ENCODE data around the gene BCKDK. TPM values are rescaled to one million over a fixed set of nuclear protein-coding genes. Genes with fewer than 3 reads are reported as not detected.
A peak's percentile ranks its signal among the peaks of the same experiment; 100 is the strongest.
"Not testable (repeated sequence)": the region's sequence is repeated elsewhere in the genome, so short reads cannot be mapped to it uniquely, and the experiment has no call there.

The BCKDK gene
- total RNA-seq, 2 experiments from 2014 or later, result 38.5 to 40.5 TPM

DNA sequence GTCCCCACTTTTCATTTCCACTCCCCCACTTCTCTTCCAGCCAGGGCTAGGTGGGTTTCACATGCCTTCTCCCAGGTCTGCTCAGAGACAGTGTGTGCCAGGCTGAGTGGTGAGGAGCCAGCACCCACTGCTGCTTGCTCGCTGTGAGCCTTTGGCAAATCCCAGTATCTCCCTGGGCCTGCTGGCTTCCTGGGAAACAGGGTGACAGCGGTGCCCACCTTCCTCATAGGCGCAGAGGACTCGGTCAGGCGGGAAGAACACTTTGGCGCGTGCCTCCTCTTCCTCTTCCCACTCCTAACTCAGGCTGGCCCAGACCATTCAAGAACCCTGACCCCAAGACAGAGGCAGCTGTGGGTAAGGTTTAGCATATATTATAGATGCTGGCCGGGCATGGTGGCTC is 19.0 kb upstream of the BCKDK start:
- H3K4me3 Mint-ChIP-seq, result no peak overlapping the region
- H3K36me3 Mint-ChIP-seq, result peaks cover 11% of the 10 kb centered on the region
- no peaks in the 10 kb centered on the region for H3K27me3 Mint-ChIP-seq
- H3K4me1 Mint-ChIP-seq (ENCODE audit: low read depth), result peaks cover 15% of the 10 kb centered on the region
- no peak overlapping the region for H3K27ac Mint-ChIP-seq
- ChIA-PET POLR2A (interaction anchor here (0.5 to 1.4 kb wide), 2 partner anchors 28 kb away, joined by 3 read pairs; no protein-coding TSS in a partner anchor), CTCF (interaction anchor here (1.2 kb wide), 1 partner anchor 104 kb away, joined by 4 read pairs; the partner anchor contains the start of gene HSD3B7)
- intact Hi-C loops (cut with micrococcal nuclease), result no loop called here
- DNase-seq, result no peak
- no peaks in the 10 kb centered on the region for H3K9me3 Mint-ChIP-seq

DNA sequence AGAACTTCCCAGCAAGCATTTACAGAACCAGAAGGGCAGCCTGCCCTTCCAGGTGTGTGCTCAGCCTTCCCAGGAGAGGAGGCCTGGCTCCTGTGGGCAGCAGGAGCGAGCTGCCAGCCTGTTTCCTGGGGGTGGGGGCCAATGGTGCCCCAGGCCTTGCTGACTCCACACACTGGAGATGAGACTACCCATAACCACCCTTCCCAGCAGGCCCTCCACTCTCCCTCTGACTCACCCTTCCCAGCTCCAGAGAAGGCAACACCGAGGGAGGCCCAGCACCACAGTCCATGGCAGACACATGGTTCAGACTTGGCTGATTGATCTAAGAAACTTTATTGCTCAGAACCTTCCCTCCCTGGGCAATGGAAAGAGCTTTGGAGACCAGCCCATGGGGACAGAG is 17.6 kb upstream of the BCKDK start:
- no peaks in the 10 kb centered on the region for H3K27me3 Mint-ChIP-seq
- ChIA-PET POLR2A (no interaction called here), CTCF (no interaction called here)
- intact Hi-C loops (cut with micrococcal nuclease), result loop anchor here (5.0 kb wide), 1 partner anchor 133 kb away; the partner anchor contains the start of gene SETD1A
- H3K9me3 Mint-ChIP-seq, result no peaks in the 10 kb centered on the region
- H3K27ac Mint-ChIP-seq, result no peak overlapping the region
- H3K36me3 Mint-ChIP-seq, result peaks cover 11% of the 10 kb centered on the region
- no peak for DNase-seq
- no peak overlapping the region for H3K4me3 Mint-ChIP-seq
- H3K4me1 Mint-ChIP-seq (ENCODE audit: low read depth), result peaks cover 19% of the 10 kb centered on the region

DNA sequence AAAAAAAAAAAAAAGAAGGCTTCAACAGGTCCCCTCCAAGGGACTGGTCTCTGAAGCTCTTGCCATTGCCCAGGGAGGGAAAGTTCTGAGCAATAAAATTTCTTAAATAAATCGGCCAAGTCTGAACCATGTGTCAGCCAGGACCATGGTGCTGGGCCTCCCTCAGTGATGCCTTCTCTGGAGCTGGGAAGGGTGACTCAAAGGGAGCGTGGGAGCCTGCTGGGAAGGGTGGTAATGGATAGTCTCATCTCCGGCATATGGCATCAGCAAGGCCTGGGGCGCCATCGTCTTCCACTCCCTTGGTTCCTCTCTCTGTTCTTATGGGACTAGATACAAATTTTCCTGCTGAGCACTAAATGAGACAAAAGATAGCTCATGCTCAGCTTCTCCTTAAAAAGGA is 15.9 kb upstream of the BCKDK start:
- no peak overlapping the region for H3K27ac Mint-ChIP-seq
- POLR2A ChIA-PET, result interaction anchor here (1.1 to 2.9 kb wide), 2 partner anchors 19 to 88 kb away, joined by 3 to 16 read pairs; partner anchors contain the start of genes ZNF646 and ZNF668
- intact Hi-C loops (cut with micrococcal nuclease), result loop anchor here (5.0 kb wide), 1 partner anchor 135 kb away; the partner anchor contains the start of gene SETD1A
- DNase-seq, result no peak
- H3K27me3 Mint-ChIP-seq, result no peaks in the 10 kb centered on the region
- H3K4me1 Mint-ChIP-seq (ENCODE audit: low read depth), result peaks cover 24% of the 10 kb centered on the region
- CTCF ChIA-PET, result interaction anchor here (0.6 to 1.0 kb wide), 2 partner anchors 19 to 192 kb away, joined by 3 read pairs; no protein-coding TSS in a partner anchor
- H3K9me3 Mint-ChIP-seq, result no peaks in the 10 kb centered on the region
- H3K4me3 Mint-ChIP-seq, result no peak overlapping the region
- peaks cover 11% of the 10 kb centered on the region for H3K36me3 Mint-ChIP-seq

DNA sequence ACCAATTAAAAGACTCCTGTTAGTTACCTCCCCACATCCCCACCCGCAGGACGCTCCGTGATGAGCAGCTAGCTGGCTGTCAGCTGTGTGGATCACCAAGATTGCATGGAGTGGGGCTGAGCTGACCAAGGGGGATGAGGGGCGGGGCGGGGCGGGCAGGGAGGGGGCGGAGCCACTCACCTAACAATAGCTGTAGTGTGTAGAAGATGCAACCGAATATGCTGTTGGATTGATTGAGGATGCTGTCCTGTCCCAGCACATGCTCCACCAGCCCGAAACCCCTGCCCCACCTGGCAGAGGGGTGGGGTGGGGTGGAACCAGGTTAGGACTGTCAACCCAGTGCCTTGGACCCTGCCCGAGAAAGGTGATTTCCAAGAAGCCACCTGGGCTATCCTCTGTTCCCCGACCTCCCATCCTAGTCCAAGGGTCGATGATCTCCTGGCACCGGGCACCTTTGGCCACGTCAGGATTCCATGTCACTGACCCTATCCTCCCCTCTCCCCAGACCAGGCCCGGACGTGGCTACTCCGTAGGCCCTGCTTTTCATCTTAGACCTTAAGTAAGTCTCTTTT is 15.0 kb upstream of the BCKDK start:
- Mint-ChIP-seq H3K27ac (no peak overlapping the region), H3K36me3 (peaks cover 11% of the 10 kb centered on the region), H3K4me3 (peak overlapping the region; percentile 93), H3K4me1 (ENCODE audit: low read depth) (peaks cover 24% of the 10 kb centered on the region), H3K9me3 (no peaks in the 10 kb centered on the region), H3K27me3 (no peaks in the 10 kb centered on the region)
- DNase-seq, result peak; percentile 31
- ChIA-PET CTCF (interaction anchor here (1.0 to 2.0 kb wide), 2 partner anchors 20 to 49 kb away, joined by 3 to 11 read pairs; no protein-coding TSS in a partner anchor), POLR2A (interaction anchor here (0.9 to 2.9 kb wide), 5 partner anchors 11 to 907 kb away, joined by 3 to 16 read pairs (median 3); partner anchors contain the start of genes ZNF646 and ZNF668)
- intact Hi-C loops (cut with micrococcal nuclease), result loop anchor here (5.0 kb wide), 1 partner anchor 136 kb away; the partner anchor contains the start of gene SETD1A

DNA sequence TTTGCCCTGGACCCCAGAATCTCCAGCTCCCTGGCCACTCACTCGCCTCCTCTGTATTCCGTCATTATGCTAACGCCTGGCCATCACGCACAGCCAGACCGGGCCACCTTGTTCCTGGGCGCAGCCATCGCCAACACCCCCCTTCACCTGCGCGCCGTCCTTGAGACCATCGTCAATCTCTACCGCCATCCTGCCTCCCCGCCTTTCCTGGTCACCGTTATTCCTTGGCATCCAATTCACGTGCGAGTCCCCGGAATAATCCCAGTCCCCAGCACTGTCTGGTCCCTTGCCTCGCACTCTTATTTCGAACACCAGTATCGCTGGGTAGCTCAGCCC is 14.1 kb upstream of the BCKDK start:
- peaks cover 9% of the 10 kb centered on the region for H3K36me3 Mint-ChIP-seq
- H3K27me3 Mint-ChIP-seq, result no peaks in the 10 kb centered on the region
- H3K4me3 Mint-ChIP-seq, result peak overlapping the region; percentile 93
- POLR2A ChIA-PET, result interaction anchor here (0.7 to 2.9 kb wide), 8 partner anchors 12 to 908 kb away, joined by 3 to 16 read pairs (median 3); partner anchors contain the start of genes ZNF646 and ZNF668
- CTCF ChIA-PET, result interaction anchor here (0.7 to 2.7 kb wide), 5 partner anchors 48 to 152 kb away, joined by 3 to 11 read pairs (median 3); partner anchors contain the start of gene HSD3B7
- intact Hi-C loops (cut with micrococcal nuclease), result loop anchor here (1.0 to 5.0 kb wide), 6 partner anchors 15 to 775 kb away; partner anchors contain the start of genes BCKDK, HSD3B7, KAT8 and SETD1A
- no peaks in the 10 kb centered on the region for H3K9me3 Mint-ChIP-seq
- peak overlapping the region; percentile 84 for H3K27ac Mint-ChIP-seq
- DNase-seq, result no peak
- peaks cover 24% of the 10 kb centered on the region for H3K4me1 Mint-ChIP-seq (ENCODE audit: low read depth)

- H3K27ac Mint-ChIP-seq, result peak within 1 kb of the TSS; percentile 84
- no peaks in the 10 kb centered on the region for H3K9me3 Mint-ChIP-seq
- intact Hi-C loops (cut with micrococcal nuclease), result loop anchor here (1.0 to 5.0 kb wide), 7 partner anchors 14 to 774 kb away; partner anchors contain the start of genes BCKDK, HSD3B7, KAT8 and SETD1A
- CTCF ChIA-PET, result interaction anchor here (0.7 to 2.7 kb wide), 5 partner anchors 48 to 153 kb away, joined by 3 to 11 read pairs (median 3); partner anchors contain the start of gene HSD3B7
- no peaks in the 10 kb centered on the region for H3K27me3 Mint-ChIP-seq
- peak within 1 kb of the TSS; percentile 93 for H3K4me3 Mint-ChIP-seq
- POLR2A ChIA-PET, result interaction anchor here (0.7 to 2.9 kb wide), 7 partner anchors 12 to 95 kb away, joined by 3 to 16 read pairs (median 3); partner anchors contain the start of genes ZNF646 and ZNF668
- DNase-seq, result peak; percentile 95
- H3K4me1 Mint-ChIP-seq (ENCODE audit: low read depth), result peaks cover 24% of the 10 kb centered on the region
- peaks cover 6% of the 10 kb centered on the region for H3K36me3 Mint-ChIP-seq
Measured at GRCh38 chr16:31094424-31095120, 13.6 kb upstream of the BCKDK start, which contains the start of gene VKORC1. VKORC1 (minus strand) TSS chr16:31094797; CDS start chr16:31094729, 68 bp downstream.

DNA sequence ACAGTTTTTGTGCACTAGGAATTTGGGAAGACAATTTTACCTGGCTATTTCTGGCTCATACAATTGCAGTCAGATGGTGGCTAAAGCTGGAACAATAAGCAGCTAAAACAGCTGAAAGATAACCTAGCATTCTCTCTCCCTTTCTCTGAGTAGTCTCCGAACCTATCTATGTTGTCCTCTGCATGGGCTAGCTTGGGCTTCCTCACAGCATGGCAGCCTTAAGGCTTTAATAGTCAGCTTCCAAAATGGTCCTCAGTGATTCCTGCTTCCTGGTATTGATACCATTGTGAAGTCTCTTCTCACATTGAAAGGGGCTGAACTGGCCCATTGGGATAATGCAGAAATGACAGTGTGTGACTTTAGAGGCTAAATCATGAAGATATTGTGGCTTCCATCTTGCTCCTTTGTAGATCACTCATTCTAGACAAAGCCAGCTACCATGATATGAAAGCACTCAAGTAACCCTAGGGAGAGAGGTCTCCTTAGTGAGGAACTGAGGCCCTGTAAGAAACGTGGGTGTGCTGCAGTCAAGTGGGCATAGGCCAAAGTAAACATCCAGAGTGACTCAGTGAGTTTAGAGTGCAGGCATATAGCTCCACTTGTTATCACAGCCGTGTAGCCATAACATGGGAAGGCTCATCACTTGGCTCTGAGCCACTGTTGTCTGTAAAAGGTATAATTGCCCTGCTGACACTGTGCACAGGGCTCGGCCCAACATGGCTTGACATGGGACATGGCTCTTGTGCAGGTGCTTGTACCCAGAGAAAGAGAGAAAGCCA is 8.1 kb upstream of the BCKDK start:
- peaks cover 9% of the 10 kb centered on the region for H3K4me1 Mint-ChIP-seq (ENCODE audit: low read depth)
- ChIA-PET CTCF (interaction anchor here (1.0 to 2.0 kb wide), 4 partner anchors 18 to 158 kb away, joined by 3 to 6 read pairs (median 3); partner anchors contain the start of gene KAT8), POLR2A (no interaction called here)
- DNase-seq, result no peak
- H3K4me3 Mint-ChIP-seq, result no peak overlapping the region
- no peaks in the 10 kb centered on the region for H3K36me3 Mint-ChIP-seq
- peaks cover 4% of the 10 kb centered on the region for H3K9me3 Mint-ChIP-seq
- H3K27ac Mint-ChIP-seq, result no peak overlapping the region
- intact Hi-C loops (cut with micrococcal nuclease), result no loop called here
- no peaks in the 10 kb centered on the region for H3K27me3 Mint-ChIP-seq

DNA sequence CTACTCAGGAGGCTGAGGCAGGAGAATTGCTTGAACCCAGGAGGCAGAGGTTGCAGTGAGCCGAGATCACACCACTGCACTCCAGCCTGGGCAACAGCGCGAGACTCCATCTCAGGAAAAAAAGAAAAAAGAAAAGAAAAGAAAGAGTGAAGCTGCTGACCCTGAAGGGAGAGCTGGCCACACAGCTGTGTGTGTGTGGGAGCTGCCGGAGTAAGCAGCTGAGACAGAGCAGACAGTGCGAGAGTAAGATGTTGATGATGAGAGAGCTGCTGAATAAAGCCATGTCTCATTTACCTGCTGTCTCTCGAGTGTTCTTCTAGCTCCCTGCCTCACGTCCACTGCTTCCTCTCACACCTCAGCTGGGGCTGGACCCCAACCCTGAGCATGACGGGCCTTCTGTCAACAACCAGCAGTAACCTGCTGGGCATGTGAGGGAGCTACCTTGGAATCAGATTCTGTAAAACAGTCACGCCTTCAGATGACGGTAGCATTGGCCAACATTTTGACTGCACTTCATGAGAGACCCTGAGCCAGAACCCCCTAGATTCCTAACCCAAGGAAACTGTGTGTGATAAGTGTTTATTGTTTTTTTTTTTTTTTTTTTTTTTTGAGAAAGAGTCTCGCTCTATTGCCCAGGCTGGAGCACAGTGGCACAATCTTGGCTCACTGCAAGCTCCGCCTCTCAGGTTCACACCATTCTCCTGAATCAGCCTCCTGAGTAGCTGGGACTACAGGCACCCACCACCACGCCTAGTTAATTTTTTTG is 7.1 kb upstream of the BCKDK start:
- H3K27me3 Mint-ChIP-seq; intact Hi-C loops (cut with micrococcal nuclease); POLR2A ChIA-PET; H3K27ac Mint-ChIP-seq; DNase-seq; H3K36me3 Mint-ChIP-seq; H3K4me1 Mint-ChIP-seq (ENCODE audit: low read depth); H3K9me3 Mint-ChIP-seq; H3K4me3 Mint-ChIP-seq: not testable (repeated sequence)
- CTCF ChIA-PET, result interaction anchor here (1.0 to 1.1 kb wide), 3 partner anchors 17 to 159 kb away, joined by 3 to 6 read pairs (median 3); partner anchors contain the start of gene KAT8

DNA sequence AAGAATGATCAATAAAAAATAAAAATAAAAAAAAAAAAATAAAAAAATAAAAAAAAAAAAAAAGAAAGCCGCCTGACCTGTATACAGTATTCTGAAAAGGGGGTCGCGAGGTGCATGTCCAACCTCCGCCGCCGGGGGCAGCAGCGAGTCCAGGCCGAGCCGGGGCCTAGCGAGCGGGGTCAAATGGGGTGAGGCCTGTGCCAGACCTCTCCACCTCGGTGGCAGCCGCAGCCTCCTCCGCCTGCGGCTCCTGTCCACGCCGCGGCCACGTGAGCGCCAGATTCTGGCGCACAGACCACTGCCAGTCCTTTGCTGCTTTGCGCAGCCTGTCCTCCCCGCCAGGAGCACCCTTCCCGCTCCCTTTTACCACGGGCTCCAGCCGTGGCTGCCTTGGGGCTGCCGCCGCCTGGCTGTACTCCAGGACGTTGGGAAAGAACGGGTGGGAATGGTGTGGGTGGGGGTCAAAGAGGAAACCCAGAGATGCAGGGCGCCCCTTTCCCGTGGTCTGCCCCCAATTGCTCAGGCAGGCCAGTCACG is 2.4 kb upstream of the BCKDK start:
- intact Hi-C loops (cut with micrococcal nuclease), result loop anchor here (2.0 to 5.0 kb wide), 2 partner anchors 37 to 73 kb away; partner anchors contain the start of gene STX4
- Mint-ChIP-seq H3K4me1 (ENCODE audit: low read depth) (peaks cover 18% of the 10 kb centered on the region), H3K4me3 (no peak overlapping the region), H3K27me3 (no peaks in the 10 kb centered on the region), H3K27ac (peak overlapping the region; percentile 45), H3K9me3 (no peaks in the 10 kb centered on the region), H3K36me3 (peaks cover 9% of the 10 kb centered on the region)
- ChIA-PET POLR2A (no interaction called here), CTCF (no interaction called here)
- peak; percentile 86 for DNase-seq

Data from activated CD4-positive, alpha-beta memory T cell treated with anti-CD3 and anti-CD28 coated beads for 36 hours (primary cell).